H1 (cell line): ENCODE measurements around the gene RDH16. TPM values are rescaled to one million over a fixed set of nuclear protein-coding genes. Genes with fewer than 3 reads are reported as not detected.

Source experiments
- CTCF ChIA-PET: fragments of 300-600 bp; sonication (Branson Sonifier 250); formaldehyde crosslinking; loops from one replicate; lab custom pipeline; 2021; ENCODE audit not compliant: partially characterized antibody; lab: Charles Lee
- POLR2A ChIA-PET: fragments of 300-600 bp; sonication (Branson Sonifier 250); formaldehyde crosslinking; loops from one replicate; lab custom pipeline; 2021; ENCODE audit warnings: inconsistent platforms; ENCODE audit not compliant: partially characterized antibody; lab: Charles Lee
- DNase-seq, 2 experiments: peaks; one replicate each; pipeline versions ENCODE4 v3.0.0 to v3.0.0-alpha.2; 2010 to 2022; ENCODE audit warnings: low spot score in 2 of 2, low read depth in 1 of 2, mixed read lengths in 1 of 2
- FAIRE-seq: peaks from 2 replicates; lab custom pipeline; 2011; peaks lifted over from hg19 to GRCh38; lab: Jason Lieb, UNC
- H2AFZ ChIP-seq: 2 replicates; pipeline ENCODE4 v1.8.1; 2012; ENCODE audit warnings: low read length, inconsistent platforms
- H2AK5ac ChIP-seq: 2 replicates; pipeline ENCODE4 v1.6.1; 2013; ENCODE audit warnings: low read depth, low read length
- H2BK120ac ChIP-seq: replicated peaks from 2 replicates; pipeline ENCODE3; 2013; ENCODE audit warnings: low read depth, low read length, inconsistent platforms
- H2BK12ac ChIP-seq: 2 replicates; pipeline ENCODE4 v1.6.1; 2013; ENCODE audit warnings: low read depth, low read length
- H2BK15ac ChIP-seq: 2 replicates; pipeline ENCODE4 v1.6.1; 2013; ENCODE audit warnings: low read length
- H2BK20ac ChIP-seq: 2 replicates; pipeline ENCODE4 v1.6.1; 2013; ENCODE audit warnings: low read length
- H2BK5ac ChIP-seq: 2 replicates; pipeline ENCODE4 v1.6.1; 2013; ENCODE audit warnings: low read depth, low read length
- H3K14ac ChIP-seq: 2 replicates; pipeline ENCODE4 v1.6.1; 2013; ENCODE audit warnings: inconsistent platforms; ENCODE audit not compliant: insufficient read length
- H3K18ac ChIP-seq: 2 replicates; pipeline ENCODE4 v1.6.1; 2013; ENCODE audit warnings: low read length; ENCODE audit errors: extremely low read depth
- H3K23ac ChIP-seq: 2 replicates; pipeline ENCODE4 v1.6.1; 2013; ENCODE audit warnings: inconsistent platforms; ENCODE audit not compliant: insufficient read length
- H3K23me2 ChIP-seq: 2 replicates; pipeline ENCODE4 v1.6.1; 2013; ENCODE audit warnings: low read depth, low read length
- H3K27ac ChIP-seq: 2 replicates; pipeline ENCODE4 v1.6.1; 2011; ENCODE audit warnings: low read depth, low read length, inconsistent platforms
- H3K27me3 ChIP-seq, 4 experiments: replicated peaks in 1 of 4; 1 replicate in 1 of 4; 2 replicates in 3 of 4; pipeline versions ENCODE4 v1.6.1 to v1.8.1; 2011 to 2013; ENCODE audit warnings: low read length in 3 of 4, mild to moderate bottlenecking in 3 of 4, inconsistent platforms in 2 of 4, mixed read lengths in 2 of 4, moderate library complexity in 1 of 4; ENCODE audit not compliant: control insufficient read depth in 3 of 4, insufficient read depth in 3 of 4; ENCODE audit errors: extremely low read depth in 1 of 4
- H3K36me3 ChIP-seq, 4 experiments: 2 replicates each; pipeline versions ENCODE4 v1.6.1 to v1.8.1; 2011 to 2013; ENCODE audit warnings: mild to moderate bottlenecking in 4 of 4, low read length in 3 of 4, moderate library complexity in 2 of 4, control low read depth in 1 of 4, inconsistent platforms in 1 of 4; ENCODE audit not compliant: insufficient read depth in 4 of 4, control insufficient read depth in 2 of 4
- H3K4ac ChIP-seq: replicated peaks from 2 replicates; pipeline ENCODE3; 2013; ENCODE audit warnings: low read length, low read depth, mixed read lengths, inconsistent platforms; ENCODE audit not compliant: insufficient read length
- H3K4me1 ChIP-seq, 4 experiments: replicated peaks in 1 of 4; 1 replicate in 1 of 4; 2 replicates in 3 of 4; pipeline versions ENCODE4 v1.6.1 to v1.8.1; 2011 to 2013; ENCODE audit warnings: low read length in 3 of 4, inconsistent platforms in 2 of 4, mixed read lengths in 1 of 4; ENCODE audit not compliant: insufficient read depth in 4 of 4, control insufficient read depth in 3 of 4
- H3K4me2 ChIP-seq, 2 experiments: 2 replicates each; pipeline versions ENCODE4 v1.6.1 to v1.8.1; 2011 to 2013; ENCODE audit warnings: low read depth in 2 of 2, low read length in 2 of 2, control low read depth in 1 of 2, inconsistent platforms in 1 of 2, mild to moderate bottlenecking in 1 of 2; ENCODE audit not compliant: insufficient read depth in 1 of 2
- H3K4me3 ChIP-seq, 4 experiments: fragments of 200-600, 300-600 bp in 1 of 4; sonication (generic), shearing (Covaris generic), sonication (Bioruptor Twin) in 1 of 4; 2 replicates each; pipeline versions ENCODE4 v1.5.1 to v1.8.1; 2011 to 2016; ENCODE audit warnings: low read length in 4 of 4, low read depth in 3 of 4, control low read depth in 2 of 4, inconsistent platforms in 2 of 4, mild to moderate bottlenecking in 2 of 4, mixed read lengths in 1 of 4, moderate library complexity in 1 of 4; ENCODE audit not compliant: insufficient read depth in 2 of 4; ENCODE audit errors: extremely low read depth in 1 of 4
- H3K56ac ChIP-seq: replicated peaks from 2 replicates; pipeline ENCODE3; 2013; ENCODE audit warnings: low read depth, mild to moderate bottlenecking, mixed read lengths, low read length, inconsistent platforms; ENCODE audit not compliant: insufficient read length
- H3K79me1 ChIP-seq: 2 replicates; pipeline ENCODE4 v1.6.1; 2013; ENCODE audit warnings: low read depth, low read length, control low read depth
- H3K79me2 ChIP-seq, 2 experiments: 2 replicates each; pipeline versions ENCODE4 v1.6.1 to v1.8.1; 2012 to 2013; ENCODE audit warnings: low read length in 2 of 2, mild to moderate bottlenecking in 2 of 2, inconsistent platforms in 1 of 2; ENCODE audit not compliant: insufficient read depth in 2 of 2, control insufficient read depth in 1 of 2
- H3K9ac ChIP-seq, 4 experiments: replicated peaks in 1 of 4; 1 replicate in 1 of 4; 2 replicates in 3 of 4; pipeline versions ENCODE4 v1.6.1 to v1.8.1; 2011 to 2013; ENCODE audit warnings: low read depth in 3 of 4, low read length in 3 of 4, control low read depth in 2 of 4, mild to moderate bottlenecking in 2 of 4, moderate library complexity in 2 of 4, inconsistent platforms in 1 of 4; ENCODE audit errors: extremely low read depth in 1 of 4
- H3K9me3 ChIP-seq, 2 experiments: 2 replicates each; pipeline versions ENCODE4 v1.6.1 to v1.8.1; 2012 to 2013; ENCODE audit warnings: mild to moderate bottlenecking in 2 of 2, moderate library complexity in 2 of 2, control low read depth in 1 of 2, inconsistent platforms in 1 of 2, low read depth in 1 of 2, low read length in 1 of 2, mixed read lengths in 1 of 2; ENCODE audit not compliant: insufficient read depth in 2 of 2
- H4K20me1 ChIP-seq, 2 experiments: replicated peaks in 1 of 2; 2 replicates each; pipeline versions ENCODE3 to v1.8.1; 2011 to 2013; ENCODE audit warnings: inconsistent platforms in 2 of 2, low read length in 2 of 2, mild to moderate bottlenecking in 1 of 2; ENCODE audit not compliant: insufficient read depth in 2 of 2, control insufficient read depth in 1 of 2
- H4K5ac ChIP-seq: 2 replicates; pipeline ENCODE4 v1.6.1; 2013; ENCODE audit warnings: low read length, low read depth, mixed read lengths, inconsistent platforms; ENCODE audit not compliant: insufficient read length
- H4K8ac ChIP-seq: 2 replicates; pipeline ENCODE4 v1.8.0; 2013; ENCODE audit warnings: mild to moderate bottlenecking, moderate library complexity, low read length, inconsistent platforms; ENCODE audit not compliant: insufficient read depth; ENCODE audit errors: extremely low read depth
- H4K91ac ChIP-seq: replicated peaks from 2 replicates; pipeline ENCODE3; 2013; ENCODE audit warnings: low read length, mixed read lengths, inconsistent platforms; ENCODE audit not compliant: insufficient read length
- TAF1 ChIP-seq: IDR thresholded peaks from 2 replicates; pipeline ENCODE4 v1.6.1; 2011; ENCODE audit warnings: mild to moderate bottlenecking, low read depth, low read length
- WGBS, 2 experiments: shearing (Covaris generic) in 1 of 2; methylation state at CpG; one replicate each; pipeline versions ENCODE4 v1.1.6 to v1.1.7; 2013 to 2015; ENCODE audit warnings: low lambda C conversion rate in 2 of 2, mixed read lengths in 2 of 2, inconsistent platforms in 1 of 2, low coverage in 1 of 2, missing lambda C conversion rate in 1 of 2; ENCODE audit not compliant: insufficient replicate concordance in 2 of 2, insufficient coverage in 1 of 2, insufficient read length in 1 of 2; ENCODE audit errors: extremely low coverage in 1 of 2, missing lambda C conversion rate in 1 of 2; 5-methylcytosine and 5-hydroxymethylcytosine counted together
- polyA plus RNA-seq, 7 experiments: library from polyadenylated mRNA; depleted of rRNA in 3 of 7; stranded (reverse) in 5 of 7; unstranded in 2 of 7; fragments of >200 nt in 5 of 7; fragments of 200-250 nt in 2 of 7; gene quantifications; 1 replicate in 5 of 7; 2 replicates in 1 of 7; 4 replicates in 1 of 7; pipeline versions ENCODE4 v1.2.1 to v1.2.3, GENCODE V29; 2011 to 2013; ENCODE audit warnings: missing spikeins in 2 of 7, mixed read lengths in 2 of 7
- total RNA-seq: library from RNA; stranded (reverse); fragmentation: NEBNext Ultra II Directional; extraction: Animal tissue kit (Norgen Biotek cat#: 25700); gene quantifications from 2 replicates; pipeline ENCODE4 v1.2.1, GENCODE V29; 2021

RDH16 gene
- total and polyA plus RNA-seq, 2 of the 8 experiments (the other 6 are each of a cell fraction or from before 2014, with no cell fraction given), result 0.30 to 0.79 TPM

- H3K14ac ChIP-seq, result no peak overlapping the region
- no peaks in the 10 kb centered on the region for H3K27me3 ChIP-seq
- peaks cover 3 to 15% of the 10 kb centered on the region in 2 experiments for H4K20me1 ChIP-seq
- H3K18ac ChIP-seq, result no peak overlapping the region
- no peak overlapping the region for H2BK5ac ChIP-seq
- no peaks in the 10 kb centered on the region for H3K4me1 ChIP-seq
- H3K9me3 ChIP-seq, result no peaks in the 10 kb centered on the region
- H2AK5ac ChIP-seq, result no peak overlapping the region
- H3K9ac ChIP-seq, result no peak overlapping the region
- peaks cover 7% of the 10 kb centered on the region for H3K79me1 ChIP-seq
- no peak overlapping the region for H4K5ac ChIP-seq
- DNase-seq, result no peak
- ChIA-PET CTCF (interaction anchor here (0.9 to 10.6 kb wide), 9 partner anchors 10 to 362 kb away, joined by 3 to 187 read pairs (median 5); partner anchors contain the start of gene HSD17B6), POLR2A (interaction anchor here (2.1 kb wide), 1 partner anchor 10 kb away, joined by 8 read pairs; no protein-coding TSS in a partner anchor)
- H3K27ac ChIP-seq, result no peak overlapping the region
- no peak overlapping the region for H3K4me3 ChIP-seq
- no peak overlapping the region for H3K4me2 ChIP-seq
- no peak overlapping the region for H2BK120ac ChIP-seq
- peaks cover 16 to 27% (median 21%) of the 10 kb centered on the region in 4 experiments for H3K36me3 ChIP-seq
- no peak overlapping the region for H2AFZ ChIP-seq
- 91% methylated on average over 6 of the region's 6 CpGs; no CpG with 5 or more reads in 1 of the 2 experiments for WGBS, 2 experiments
- H4K91ac ChIP-seq, result no peak overlapping the region
- no peak for FAIRE-seq
- H2BK12ac ChIP-seq, result no peak overlapping the region
- H3K23ac ChIP-seq, result no peak overlapping the region
- no peaks in the 10 kb centered on the region for H3K23me2 ChIP-seq
- no peak overlapping the region for H3K56ac ChIP-seq
- no peak overlapping the region for H2BK20ac ChIP-seq
- H2BK15ac ChIP-seq, result no peak overlapping the region
- H3K79me2 ChIP-seq, result peaks cover 0 to 45% of the 10 kb centered on the region in 2 experiments; a peak in 2 of 4 replicates
- H4K8ac ChIP-seq, result no peak overlapping the region
- no peak for TF ChIP-seq TAF1
- no peak overlapping the region for H3K4ac ChIP-seq
Observed at GRCh38 chr12:56998316-56998715, 40.9 kb upstream of the RDH16 start.
